Measurements from ENCODE around the gene DMXL1. TPM values are rescaled to one million over a fixed set of nuclear protein-coding genes. Genes with fewer than 3 reads are reported as not detected.

Gene DMXL1
- total RNA-seq, 1 experiment from 2014 or later, result 35.5 TPM

GRCh38 chr5:119289438-119290044, 218.7 kb downstream of the DMXL1 start:
- DNase-seq (ENCODE audit: low spot score), result no peak

GRCh38 chr5:119290161-119290569, 219.3 kb downstream of the DMXL1 start:
- no peak for DNase-seq (ENCODE audit: low spot score)

DNA sequence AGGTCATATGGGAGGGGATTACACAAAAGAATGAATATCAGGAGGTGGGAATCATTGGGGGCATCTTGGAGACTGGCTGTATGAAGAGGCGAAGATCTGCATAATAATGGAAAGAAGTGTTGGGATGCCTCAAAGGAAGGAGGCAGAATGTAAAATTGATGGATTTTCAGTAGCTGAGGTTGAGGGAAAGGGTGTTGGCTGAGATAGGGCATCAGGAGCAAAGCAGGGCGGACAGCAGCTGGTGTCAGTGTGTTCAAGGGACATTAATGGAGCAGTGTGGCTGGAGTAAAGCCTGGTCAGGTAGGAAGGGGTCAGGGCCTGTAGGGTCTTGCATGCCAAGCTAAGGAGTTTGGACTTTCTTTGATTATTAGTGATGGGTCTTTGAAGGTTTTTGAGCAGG, 219.7 kb downstream of the DMXL1 start:
- no peak for DNase-seq (ENCODE audit: low spot score)

GRCh38 chr5:119291056-119291455, 220.2 kb downstream of the DMXL1 start:
- DNase-seq (ENCODE audit: low spot score), result no peak

DNA sequence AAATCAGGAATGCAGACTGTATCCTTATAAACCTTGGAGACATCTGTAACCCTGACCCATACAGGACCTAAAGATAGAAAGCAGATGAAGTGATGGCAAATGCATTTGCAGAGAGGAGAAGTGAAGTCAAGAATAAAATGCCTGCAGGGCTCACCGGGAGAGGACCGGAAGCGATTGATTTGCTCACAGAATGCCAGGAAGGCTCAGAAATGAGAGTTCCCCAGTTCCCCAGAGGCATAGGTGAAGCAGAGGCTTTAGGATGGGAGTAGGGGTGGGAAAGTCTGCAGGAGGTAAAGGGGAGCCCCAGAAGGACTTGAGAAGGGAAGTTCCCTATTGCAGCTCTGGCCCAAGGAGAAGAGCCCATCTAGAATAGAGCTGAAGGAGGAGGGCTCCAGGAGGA, 221.0 kb downstream of the DMXL1 start:
- no peak for DNase-seq (ENCODE audit: low spot score)

- DNase-seq (ENCODE audit: low spot score), result no peak
Measured at GRCh38 chr5:119292701-119293515, 222.0 kb downstream of the DMXL1 start.

GRCh38 chr5:119293516-119293829, 222.6 kb downstream of the DMXL1 start:
- no peak for DNase-seq (ENCODE audit: low spot score)

Other genes starting within 250 kb of the DMXL1 start
- gene DTWD2, start 82.5 kb upstream of the DMXL1 start, total RNA-seq (2014; rRNA removed; shearing (Covaris generic)), result 20.1 and 21.1 TPM in 2 replicates